ENCODE data around the gene TFAP2C. TPM values are rescaled to one million over a fixed set of nuclear protein-coding genes. Genes with fewer than 3 reads are reported as not detected.
"Not testable (repeated sequence)": the region's sequence is repeated elsewhere in the genome, so short reads cannot be mapped to it uniquely, and the experiment has no call there.

The TFAP2C gene
- total and polyA plus RNA-seq, 12 donors, result 0.16 to 1.2 (median 0.44) TPM; not detected in 1

DNA sequence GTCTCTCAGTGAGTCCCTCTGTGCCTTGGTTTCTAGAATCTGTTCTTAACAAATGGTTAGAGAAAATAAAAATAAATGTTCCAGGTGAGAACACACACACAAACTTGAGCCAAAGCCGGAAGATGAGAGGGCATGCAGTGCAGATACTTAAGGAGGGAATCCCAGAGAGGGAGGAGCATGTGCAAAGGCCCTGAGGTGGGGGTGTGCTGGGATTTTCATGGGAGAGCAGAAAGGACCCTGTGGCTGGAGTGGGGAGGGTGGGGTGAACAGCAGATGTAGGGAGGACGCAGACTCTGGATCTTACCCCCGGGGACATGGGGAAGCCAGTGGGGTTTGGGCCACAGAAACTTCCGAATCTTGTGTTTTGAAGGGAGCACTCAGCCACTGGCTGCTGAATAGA, 17.5 kb downstream of the TFAP2C start:
- H3K4me1 ChIP-seq (replicated peaks in 1 of 2), result no peaks in the 10 kb centered on the region
- no peak overlapping the region for H3K27ac ChIP-seq
- H3K27me3 ChIP-seq, result peaks cover 4% of the 10 kb centered on the region
- H3K9me3 ChIP-seq (replicated peaks in 1 of 3), result no peaks in the 10 kb centered on the region
- no peak overlapping the region for H3K4me3 ChIP-seq
- no peaks in the 10 kb centered on the region for H3K36me3 ChIP-seq (replicated peaks in 1 of 2)
- 79 to 87% (median 86%) methylated on average over 3 to 4 of the region's 4 CpGs for WGBS, 4 donors
- intact Hi-C loops (cut with DNase I), result no loop called here
- TF ChIP-seq, protein P1, sequence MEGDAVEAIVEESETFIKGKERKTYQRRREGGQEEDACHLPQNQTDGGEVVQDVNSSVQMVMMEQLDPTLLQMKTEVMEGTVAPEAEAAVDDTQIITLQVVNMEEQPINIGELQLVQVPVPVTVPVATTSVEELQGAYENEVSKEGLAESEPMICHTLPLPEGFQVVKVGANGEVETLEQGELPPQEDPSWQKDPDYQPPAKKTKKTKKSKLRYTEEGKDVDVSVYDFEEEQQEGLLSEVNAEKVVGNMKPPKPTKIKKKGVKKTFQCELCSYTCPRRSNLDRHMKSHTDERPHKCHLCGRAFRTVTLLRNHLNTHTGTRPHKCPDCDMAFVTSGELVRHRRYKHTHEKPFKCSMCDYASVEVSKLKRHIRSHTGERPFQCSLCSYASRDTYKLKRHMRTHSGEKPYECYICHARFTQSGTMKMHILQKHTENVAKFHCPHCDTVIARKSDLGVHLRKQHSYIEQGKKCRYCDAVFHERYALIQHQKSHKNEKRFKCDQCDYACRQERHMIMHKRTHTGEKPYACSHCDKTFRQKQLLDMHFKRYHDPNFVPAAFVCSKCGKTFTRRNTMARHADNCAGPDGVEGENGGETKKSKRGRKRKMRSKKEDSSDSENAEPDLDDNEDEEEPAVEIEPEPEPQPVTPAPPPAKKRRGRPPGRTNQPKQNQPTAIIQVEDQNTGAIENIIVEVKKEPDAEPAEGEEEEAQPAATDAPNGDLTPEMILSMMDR (IDR thresholded peaks at IDR 0.05), result no peak
- DNase-seq, result no peak

DNA sequence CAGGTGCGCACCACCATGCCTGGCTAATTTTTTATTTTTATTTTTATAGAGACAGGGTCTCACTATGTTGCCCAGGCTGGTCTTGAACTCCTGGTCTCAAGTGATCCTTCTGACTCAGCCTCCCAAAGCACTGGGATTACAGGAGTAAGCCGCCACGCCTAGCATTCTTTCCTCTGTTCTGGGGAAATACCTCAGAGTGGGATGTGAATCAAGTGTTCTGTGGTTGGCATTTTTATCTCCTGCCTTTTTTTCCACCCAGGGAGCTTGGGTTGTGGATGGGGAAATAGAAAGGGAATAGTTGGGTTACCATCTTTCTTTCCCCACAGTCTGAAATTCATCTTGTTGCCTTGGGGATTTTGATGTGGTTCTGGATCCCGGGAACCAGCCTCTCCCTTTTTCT, 24.1 kb downstream of the TFAP2C start:
- Histone ChIP-seq H3K4me1 (replicated peaks in 1 of 2) (no peaks in the 10 kb centered on the region), H3K9me3 (replicated peaks in 1 of 3) (no peaks in the 10 kb centered on the region), H3K27ac (no peak overlapping the region), H3K27me3 (no peaks in the 10 kb centered on the region), H3K36me3 (replicated peaks in 1 of 2) (no peaks in the 10 kb centered on the region), H3K4me3 (no peak overlapping the region)
- no peak for DNase-seq
- intact Hi-C loops (cut with DNase I), result no loop called here
- 90 to 92% (median 91%) methylated on average over 4 of the region's 4 CpGs for WGBS, 4 donors
- TF ChIP-seq, protein P1 (IDR thresholded peaks at IDR 0.05), result no peak
- no peak for TF ChIP-seq POLR2A (IDR thresholded peaks at IDR 0.05)

DNA sequence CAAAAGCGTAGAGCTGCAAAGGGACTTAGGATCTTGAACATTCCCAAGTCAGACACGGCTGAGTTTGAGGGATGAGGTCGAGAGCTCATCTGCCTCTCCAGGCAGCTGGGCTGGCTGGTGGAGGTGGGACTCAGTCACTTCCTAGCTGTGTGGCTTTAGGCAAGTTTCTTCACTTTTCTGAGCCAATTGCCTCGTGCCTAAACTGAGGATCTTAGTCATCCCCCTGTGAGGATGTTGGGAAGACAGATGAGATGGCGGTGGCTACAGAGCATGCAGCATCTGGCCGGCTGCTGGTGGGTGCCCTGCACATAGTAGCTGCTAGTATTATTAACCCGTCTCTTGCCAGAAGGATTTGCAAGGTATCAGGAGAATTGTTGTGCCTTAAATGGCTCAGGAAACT, 27.5 kb downstream of the TFAP2C start:
- WGBS, 4 donors, result 43 to 51% (median 47%) methylated on average over 7 of the region's 7 CpGs
- intact Hi-C loops (cut with DNase I), result no loop called here
- no peaks in the 10 kb centered on the region for H3K27me3 ChIP-seq
- H3K9me3 ChIP-seq (replicated peaks in 1 of 3), result no peaks in the 10 kb centered on the region
- no peak overlapping the region for H3K27ac ChIP-seq
- H3K36me3 ChIP-seq (replicated peaks in 1 of 2), result no peaks in the 10 kb centered on the region
- TF ChIP-seq, protein P1 (IDR thresholded peaks at IDR 0.05), result no peak
- TF ChIP-seq POLR2A (IDR thresholded peaks at IDR 0.05), result no peak
- H3K4me1 ChIP-seq (replicated peaks in 1 of 2), result no peaks in the 10 kb centered on the region
- no peak overlapping the region for H3K4me3 ChIP-seq
- DNase-seq, result no peak

DNA sequence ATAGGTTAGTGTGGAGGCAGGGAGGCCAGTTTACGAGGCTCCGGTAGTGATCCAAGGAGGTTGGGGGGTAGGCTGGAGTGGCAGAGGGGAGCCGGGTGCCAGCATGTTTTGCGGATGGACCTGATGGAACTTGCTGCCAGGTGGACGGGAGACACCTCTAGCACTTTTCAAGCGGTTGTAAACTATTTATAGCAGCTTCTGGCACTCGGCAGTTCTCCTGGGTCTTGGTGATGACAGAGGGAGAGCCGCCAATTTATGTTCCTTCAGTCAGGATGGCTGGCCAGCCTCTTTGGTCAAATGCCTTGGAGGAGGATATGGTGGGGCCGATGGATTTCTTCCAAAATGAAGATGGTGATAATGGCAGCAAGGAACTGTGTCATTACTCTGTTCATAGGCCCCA, 28.8 kb downstream of the TFAP2C start:
- WGBS, 4 donors, result 65 to 70% (median 69%) methylated on average over 9 of the region's 9 CpGs
- no peaks in the 10 kb centered on the region for H3K36me3 ChIP-seq (replicated peaks in 1 of 2)

DNA sequence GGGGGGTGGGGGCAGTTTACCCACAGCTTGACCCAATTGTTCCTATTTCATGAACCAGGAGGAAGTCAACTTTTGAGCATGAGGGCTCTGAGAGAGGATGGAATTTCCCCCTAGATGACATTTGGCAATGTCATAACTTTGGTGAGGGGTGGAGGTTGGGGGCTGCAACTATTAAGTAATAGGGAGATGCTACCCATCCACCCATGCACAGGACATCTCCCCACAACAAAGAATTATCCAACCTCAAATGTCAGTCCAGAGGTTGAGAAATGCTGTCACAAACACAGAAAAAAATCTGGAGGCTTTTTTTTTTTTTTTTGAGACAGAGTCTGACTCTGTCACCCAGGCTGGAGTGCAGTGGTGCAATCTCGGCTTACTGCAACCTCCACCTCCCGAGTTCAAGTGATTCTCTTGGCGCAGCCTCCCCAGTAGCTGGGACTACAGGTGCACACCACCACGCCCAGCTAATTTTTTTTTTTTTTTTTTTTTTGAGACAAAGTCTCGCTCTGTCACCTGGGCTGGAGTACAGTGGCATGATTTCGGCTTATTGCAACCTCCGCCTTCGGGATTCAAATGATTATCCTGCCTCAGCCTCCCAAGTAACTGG, 29.3 kb downstream of the TFAP2C start:
- H3K9me3 ChIP-seq (replicated peaks in 1 of 3); intact Hi-C loops (cut with DNase I); H3K27ac ChIP-seq; H3K4me1 ChIP-seq (replicated peaks in 1 of 2); DNase-seq; H3K27me3 ChIP-seq; H3K4me3 ChIP-seq; H3K36me3 ChIP-seq (replicated peaks in 1 of 2): not testable (repeated sequence)
- WGBS, 4 donors, result 76 to 95% (median 89%) methylated on average over 8 of the region's 8 CpGs

More for the DNA sequence above, 28.8 kb downstream of the TFAP2C start:
- Histone ChIP-seq H3K4me3 (no peak overlapping the region), H3K4me1 (replicated peaks in 1 of 2) (no peaks in the 10 kb centered on the region), H3K27ac (no peak overlapping the region), H3K9me3 (replicated peaks in 1 of 3) (no peaks in the 10 kb centered on the region), H3K27me3 (no peaks in the 10 kb centered on the region)
- no peak for DNase-seq
- TF ChIP-seq, protein P1 (IDR thresholded peaks at IDR 0.05), result no peak
- no peak for TF ChIP-seq POLR2A (IDR thresholded peaks at IDR 0.05)
- intact Hi-C loops (cut with DNase I), result no loop called here
